ENCODE measurements around the gene SNX9.

The SNX9 gene

GRCh38 chr6:157868835-157869234 lies 45.8 kb downstream of the SNX9 start (continued):
- no peak for TF ChIP-seq PRDM2 (tag by site-specific recombination; IDR thresholded peaks at IDR 0.05; ENCODE audit: borderline replicate concordance)

GRCh38 chr6:157869673-157870302 lies 46.7 kb downstream of the SNX9 start:
- no peaks in the 10 kb centered on the region for H3K9me3 ChIP-seq (ENCODE audit: control insufficient read depth, insufficient read depth, low read depth, low read length)
- no peak overlapping the region for H3K27ac ChIP-seq (ENCODE audit: extremely low read depth, low read depth, low read length)
- H3K4me3 ChIP-seq (ENCODE audit: low read depth, low read length): no peak overlapping the region
- peaks cover 4% of the 10 kb centered on the region; the same call in 1 of the 2 replicates for H3K4me1 ChIP-seq (ENCODE audit: control insufficient read depth, insufficient read depth, low read length)
- ChIA-PET POLR2A (no interaction called here), CTCF (interaction anchor here (1.8 kb wide), 1 partner anchor 113 kb away, joined by 6 read pairs; no protein-coding TSS in a partner anchor)
- peaks cover 9 to 36% of the 10 kb centered on the region in 2 experiments; a peak in 2 of 3 replicates for H3K36me3 ChIP-seq (ENCODE audit: control insufficient read depth in 2 of 2, insufficient read depth in 1 of 2, low read length in 2 of 2)
- TF ChIP-seq ZNF266 (tag by site-specific recombination; IDR thresholded peaks at IDR 0.05; ENCODE audit: low read depth) (no peak), SALL2 (tag by site-specific recombination; IDR thresholded peaks at IDR 0.05; ENCODE audit: borderline replicate concordance) (no peak), ZNF843 (tag by site-specific recombination; IDR thresholded peaks at IDR 0.05) (no peak), CTCF (tag by site-specific recombination; IDR thresholded peaks at IDR 0.05) (no peak), ZNF585B (tag by site-specific recombination; IDR thresholded peaks at IDR 0.05) (no peak), ZNF18 (tag by site-specific recombination; IDR thresholded peaks at IDR 0.05) (peak; percentile 59; the same call in 1 of the 2 replicates), BCL11B (tag by site-specific recombination; IDR thresholded peaks at IDR 0.05; ENCODE audit: low read depth) (no peak), ZNF623 (tag by site-specific recombination; IDR thresholded peaks at IDR 0.05) (no peak), ZNF449 (tag by site-specific recombination; IDR thresholded peaks at IDR 0.05) (no peak), ZBTB26 (tag by site-specific recombination; optimal IDR thresholded peaks at IDR 0.05) (peak; percentile 7), ZNF529 (tag by site-specific recombination; IDR thresholded peaks at IDR 0.05; ENCODE audit: insufficient replicate concordance) (no peak), ZNF548 (tag by site-specific recombination; IDR thresholded peaks at IDR 0.05) (no peak), ZSCAN4 (tag by site-specific recombination; IDR thresholded peaks at IDR 0.05) (peak; percentile 68; the same call in 1 of the 2 replicates), ZNF645 (tag by site-specific recombination; IDR thresholded peaks at IDR 0.05) (0 out of 2 replicates have a peak, but pooled peaks have one; percentile 39), SP2 (tag by site-specific recombination; IDR thresholded peaks at IDR 0.05) (no peak), WT1 (tag by site-specific recombination; IDR thresholded peaks at IDR 0.05) (no peak), PRDM1 (tag by site-specific recombination; IDR thresholded peaks at IDR 0.05) (peak; percentile 56), ZNF768 (tag by site-specific recombination; IDR thresholded peaks at IDR 0.05) (no peak), ZNF658 (tag by site-specific recombination; IDR thresholded peaks at IDR 0.05) (no peak), OSR2 (tag by site-specific recombination; IDR thresholded peaks at IDR 0.05) (no peak)

Measured in HEK293 (cell line).